Adrenal gland (tissue), 5 donors: ENCODE measurements around the gene DOCK3.
"Not testable (repeated sequence)": the region's sequence is repeated elsewhere in the genome, so short reads cannot be mapped to it uniquely, and the experiment has no call there.

Experiments used
- CTCF ChIP-seq, 6 experiments: fragments of 450-650 bp in 4 of 6; fragments of 200-600 bp in 2 of 6; sonication (generic) in 1 of 6; IDR thresholded peaks; 1 replicate in 5 of 6; 2 replicates in 1 of 6; pipeline versions ENCODE4 v1.5.1 to v1.8.0; 2016 to 2021; ENCODE audit warnings: antibody characterized with exemption in 6 of 6, mild to moderate bottlenecking in 2 of 6, moderate library complexity in 1 of 6
- POLR2A ChIP-seq, 2 donors: fragments of 450-650 bp; IDR thresholded peaks; one replicate each; pipeline ENCODE4 v1.6.1; 2017; ENCODE audit warnings: antibody characterized with exemption in 2 of 2, mild to moderate bottlenecking in 2 of 2, moderate library complexity in 1 of 2
- donor health status: DM: no; HTN: no; CAD: no.

GRCh38 chr3:51368276-51368675 lies 693.5 kb downstream of the DOCK3 start:
- not testable (repeated sequence) for TF ChIP-seq CTCF, POLR2A (IDR thresholded peaks at IDR 0.05)
